CD14-positive monocyte (primary cell): ENCODE results near the gene TRAF3. TPM values are rescaled to one million over a fixed set of nuclear protein-coding genes. Genes with fewer than 3 reads are reported as not detected.

Source experiments
- DNase-seq, 3 donors: peaks; one replicate each; pipeline ENCODE4 v3.0.0-alpha.2; 2011 to 2022
- H2AFZ ChIP-seq: 2 replicates; pipeline ENCODE4 v1.6.0; 2012; ENCODE audit warnings: mild to moderate bottlenecking, low read depth, low read length, inconsistent platforms; ENCODE audit not compliant: insufficient read depth, poor library complexity, severe bottlenecking
- H3K27ac ChIP-seq, 2 donors: 1 replicate in 1 of 2; 2 replicates in 1 of 2; pipeline ENCODE4 v1.5.1; 2012 to 2013; ENCODE audit warnings: low read length in 2 of 2, control low read depth in 1 of 2, inconsistent platforms in 1 of 2, low read depth in 1 of 2, mild to moderate bottlenecking in 1 of 2
- H3K27me3 ChIP-seq, 2 donors: one replicate each; pipeline versions ENCODE4 v1.6.0 to v1.6.1; 2011 to 2013; ENCODE audit warnings: low read length in 2 of 2; ENCODE audit not compliant: control insufficient read depth in 2 of 2, insufficient read depth in 2 of 2
- H3K36me3 ChIP-seq, 2 donors: replicated peaks in 1 of 2; 1 replicate in 1 of 2; 2 replicates in 1 of 2; pipeline versions ENCODE4 v1.5.1 to v1.6.1; 2012 to 2013; ENCODE audit warnings: low read length in 2 of 2, control low read depth in 1 of 2, inconsistent platforms in 1 of 2, mild to moderate bottlenecking in 1 of 2; ENCODE audit not compliant: insufficient read depth in 2 of 2, control insufficient read depth in 1 of 2
- H3K4me1 ChIP-seq, 2 donors: 1 replicate in 1 of 2; 2 replicates in 1 of 2; pipeline versions ENCODE4 v1.5.1 to v1.6.1; 2012 to 2013; ENCODE audit warnings: low read length in 2 of 2, control low read depth in 1 of 2, inconsistent platforms in 1 of 2, mild to moderate bottlenecking in 1 of 2, moderate library complexity in 1 of 2; ENCODE audit not compliant: insufficient read depth in 2 of 2, control insufficient read depth in 1 of 2
- H3K4me2 ChIP-seq: replicated peaks from 2 replicates; pipeline ENCODE3; 2012; ENCODE audit warnings: low read length, moderate library complexity, mild to moderate bottlenecking; ENCODE audit not compliant: poor library complexity, severe bottlenecking; ENCODE audit errors: extremely low read depth
- H3K4me3 ChIP-seq, 3 experiments: fragments of 200-600 bp in 1 of 3; sonication (generic) in 1 of 3; replicated peaks in 1 of 3; 1 replicate in 2 of 3; 2 replicates in 1 of 3; pipeline ENCODE4 v1.5.1; 2011 to 2013; ENCODE audit warnings: low read length in 3 of 3, mild to moderate bottlenecking in 3 of 3, control low read depth in 2 of 3, low read depth in 2 of 3, inconsistent platforms in 1 of 3, moderate library complexity in 1 of 3
- H3K79me2 ChIP-seq: 2 replicates; pipeline ENCODE4 v1.6.0; 2012; ENCODE audit warnings: mild to moderate bottlenecking, control low read depth, inconsistent platforms, low read length, moderate library complexity; ENCODE audit not compliant: insufficient read depth
- H3K9ac ChIP-seq: 2 replicates; pipeline ENCODE4 v1.6.0; 2017; ENCODE audit warnings: low read length, mild to moderate bottlenecking; ENCODE audit not compliant: insufficient read depth, poor library complexity, severe bottlenecking
- H3K9me3 ChIP-seq, 2 donors: replicated peaks in 1 of 2; 1 replicate in 1 of 2; 2 replicates in 1 of 2; pipeline versions ENCODE4 v1.5.1 to v1.6.1; 2012 to 2013; ENCODE audit warnings: low read length in 2 of 2, control low read depth in 1 of 2; ENCODE audit not compliant: control insufficient read depth in 1 of 2, insufficient read depth in 1 of 2
- H4K20me1 ChIP-seq: 2 replicates; pipeline ENCODE4 v1.6.0; 2012; ENCODE audit warnings: mild to moderate bottlenecking, low read length, control low read depth, moderate library complexity; ENCODE audit not compliant: insufficient read depth
- H3K27ac Mint-ChIP-seq, 7 donors: one replicate each; pipeline ENCODE4 v1.8.0; 2020; ENCODE audit warnings: mild to moderate bottlenecking in 7 of 7, mixed read lengths in 7 of 7, moderate library complexity in 6 of 7, inconsistent platforms in 2 of 7
- H3K27me3 Mint-ChIP-seq, 3 donors: one replicate each; pipeline ENCODE4 v1.8.0; 2021 to 2022; ENCODE audit warnings: low read depth in 3 of 3, mild to moderate bottlenecking in 3 of 3, mixed read lengths in 3 of 3, moderate library complexity in 3 of 3, inconsistent platforms in 1 of 3
- H3K36me3 Mint-ChIP-seq, 2 donors: one replicate each; pipeline ENCODE4 v1.8.0; 2020; ENCODE audit warnings: mixed read lengths in 2 of 2, inconsistent platforms in 1 of 2, mild to moderate bottlenecking in 1 of 2
- H3K4me1 Mint-ChIP-seq: one replicate; pipeline ENCODE4 v1.8.0; 2020; ENCODE audit warnings: mild to moderate bottlenecking, mixed read lengths
- H3K4me3 Mint-ChIP-seq, 2 donors: one replicate each; pipeline ENCODE4 v1.8.0; 2020; ENCODE audit warnings: mild to moderate bottlenecking in 2 of 2, mixed read lengths in 2 of 2, moderate library complexity in 1 of 2
- H3K9me3 Mint-ChIP-seq, 7 donors: one replicate each; pipeline ENCODE4 v1.8.0; 2020 to 2022; ENCODE audit warnings: mixed read lengths in 7 of 7, mild to moderate bottlenecking in 6 of 7, moderate library complexity in 6 of 7, inconsistent platforms in 2 of 7
- CTCF ChIP-seq: fragments of 200-600 bp; IDR thresholded peaks from one replicate; pipeline ENCODE4 v1.8.0; 2022; ENCODE audit warnings: antibody characterized with exemption, mild to moderate bottlenecking
- WGBS: methylation state at CpG from one replicate; pipeline ENCODE4 v1.1.5; 2013; ENCODE audit warnings: missing lambda C conversion rate; ENCODE audit not compliant: insufficient coverage; 5-methylcytosine and 5-hydroxymethylcytosine counted together
- intact Hi-C, 2 donors: fragments of 100-400 bp; cut with micrococcal nuclease; formaldehyde crosslinking; loops; one replicate each; pipeline versions ENCODE4 v1.15.0 to v1.15.1; 2023
- polyA plus RNA-seq, 3 donors: library from polyadenylated mRNA; depleted of rRNA in 1 of 3; unstranded in 2 of 3; stranded (reverse) in 1 of 3; fragments of 300-500 nt in 2 of 3; fragments of >200 nt in 1 of 3; fragmentation: Illumina TruSeq in 2 of 3; gene quantifications; 1 replicate in 2 of 3; 2 replicates in 1 of 3; pipeline ENCODE4 v1.2.3, GENCODE V29; 2012 to 2021

TRAF3 gene
- polyA plus RNA-seq, 3 donors: 12.0 to 37.6 (median 17.3) TPM

GRCh38 chr14:102943979-102944378, 166.7 kb downstream of the TRAF3 start:
- no peak overlapping the region for H3K27ac ChIP-seq
- no peak overlapping the region for H2AFZ ChIP-seq
- intact Hi-C loops: no loop called here
- H3K27ac Mint-ChIP-seq: no peak overlapping the region
- H3K4me3 ChIP-seq: no peak overlapping the region
- no peak overlapping the region for H3K9ac ChIP-seq
- no peaks in the 10 kb centered on the region for H3K27me3 ChIP-seq
- peaks cover 4% of the 10 kb centered on the region in 2 donors for H3K4me1 ChIP-seq
- H3K4me1 Mint-ChIP-seq: peaks cover 4% of the 10 kb centered on the region
- H3K27me3 Mint-ChIP-seq: peaks cover 0 to 4% (median 1%) of the 10 kb centered on the region in 3 donors
- no peaks in the 10 kb centered on the region for H3K9me3 ChIP-seq
- H4K20me1 ChIP-seq: no peaks in the 10 kb centered on the region
- no peak for DNase-seq
- H3K79me2 ChIP-seq: no peaks in the 10 kb centered on the region
- no peak for TF ChIP-seq CTCF
- H3K9me3 Mint-ChIP-seq: peaks cover 0 to 2% (median 0%) of the 10 kb centered on the region in 7 donors
- WGBS: 87% methylated on average over 15 of the region's 15 CpGs
- no peak overlapping the region for H3K4me2 ChIP-seq
- H3K36me3 ChIP-seq: peaks cover 6 to 46% of the 10 kb centered on the region in 2 donors
- H3K36me3 Mint-ChIP-seq: peaks cover 56 to 58% of the 10 kb centered on the region in 2 donors
- no peak overlapping the region for H3K4me3 Mint-ChIP-seq

- H3K4me2 ChIP-seq: no peak overlapping the region
- 94% methylated on average over 36 of the region's 36 CpGs for WGBS
- no peak overlapping the region for H3K27ac ChIP-seq
- peaks cover 6 to 51% of the 10 kb centered on the region in 2 donors for H3K36me3 ChIP-seq
- no peak for TF ChIP-seq CTCF
- peaks cover 11% of the 10 kb centered on the region for H3K4me1 Mint-ChIP-seq
- peaks cover 0 to 2% (median 0%) of the 10 kb centered on the region in 7 donors for H3K9me3 Mint-ChIP-seq
- H3K36me3 Mint-ChIP-seq: peaks cover 54 to 55% of the 10 kb centered on the region in 2 donors
- no peak for DNase-seq
- peaks cover 10 to 11% of the 10 kb centered on the region in 2 donors for H3K4me1 ChIP-seq
- H3K4me3 Mint-ChIP-seq: no peak overlapping the region
- H3K4me3 ChIP-seq: no peak overlapping the region
- H3K27me3 ChIP-seq: no peaks in the 10 kb centered on the region
- H3K9ac ChIP-seq: no peak overlapping the region
- no peak overlapping the region for H3K27ac Mint-ChIP-seq
- no peak overlapping the region for H2AFZ ChIP-seq
- peaks cover 0 to 4% (median 1%) of the 10 kb centered on the region in 3 donors for H3K27me3 Mint-ChIP-seq
- H4K20me1 ChIP-seq: no peaks in the 10 kb centered on the region
- intact Hi-C loops: no loop called here
- H3K9me3 ChIP-seq: no peaks in the 10 kb centered on the region
- H3K79me2 ChIP-seq: no peaks in the 10 kb centered on the region
Measured at GRCh38 chr14:102944448-102945330, 167.4 kb downstream of the TRAF3 start.
